Peyer's patch (tissue), 4 donors: Measurements from ENCODE around the gene GPC6.

Experiments
- POLR2A ChIP-seq, 2 donors: fragments of 450-650 bp; IDR thresholded peaks; one replicate each; pipeline ENCODE4 v1.5.1; 2017; ENCODE audit warnings: antibody characterized with exemption in 2 of 2, mild to moderate bottlenecking in 2 of 2, moderate library complexity in 2 of 2
- TF ChIP-seq, protein P1 (sequence below), 6 experiments: fragments of 450-650 bp in 4 of 6; fragments of 200-600 bp in 2 of 6; sonication (generic) in 1 of 6; IDR thresholded peaks; one replicate each; pipeline ENCODE4 v1.5.1; 2017 to 2019; ENCODE audit warnings: antibody characterized with exemption in 6 of 6, mild to moderate bottlenecking in 3 of 6, moderate library complexity in 1 of 6

DNA sequence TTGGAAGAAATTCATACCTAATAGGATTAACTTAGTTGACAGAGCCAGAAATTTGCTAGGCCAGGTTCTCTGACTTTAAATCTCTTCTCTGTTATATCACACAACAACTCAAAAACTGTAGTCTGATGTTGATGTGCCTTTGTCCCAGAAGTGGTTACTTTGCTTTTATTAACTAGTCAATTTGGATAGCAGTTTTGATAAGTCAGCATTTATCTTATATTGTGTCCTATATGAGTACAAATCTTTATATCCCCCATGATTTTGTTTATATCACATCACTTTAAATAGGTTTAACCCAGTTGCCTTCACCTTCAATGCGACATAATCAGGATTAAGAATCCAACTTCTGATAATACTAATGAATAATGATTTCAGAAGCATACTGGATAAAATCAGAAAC is 459.3 kb downstream of the GPC6 start:
- TF ChIP-seq, protein P1, sequence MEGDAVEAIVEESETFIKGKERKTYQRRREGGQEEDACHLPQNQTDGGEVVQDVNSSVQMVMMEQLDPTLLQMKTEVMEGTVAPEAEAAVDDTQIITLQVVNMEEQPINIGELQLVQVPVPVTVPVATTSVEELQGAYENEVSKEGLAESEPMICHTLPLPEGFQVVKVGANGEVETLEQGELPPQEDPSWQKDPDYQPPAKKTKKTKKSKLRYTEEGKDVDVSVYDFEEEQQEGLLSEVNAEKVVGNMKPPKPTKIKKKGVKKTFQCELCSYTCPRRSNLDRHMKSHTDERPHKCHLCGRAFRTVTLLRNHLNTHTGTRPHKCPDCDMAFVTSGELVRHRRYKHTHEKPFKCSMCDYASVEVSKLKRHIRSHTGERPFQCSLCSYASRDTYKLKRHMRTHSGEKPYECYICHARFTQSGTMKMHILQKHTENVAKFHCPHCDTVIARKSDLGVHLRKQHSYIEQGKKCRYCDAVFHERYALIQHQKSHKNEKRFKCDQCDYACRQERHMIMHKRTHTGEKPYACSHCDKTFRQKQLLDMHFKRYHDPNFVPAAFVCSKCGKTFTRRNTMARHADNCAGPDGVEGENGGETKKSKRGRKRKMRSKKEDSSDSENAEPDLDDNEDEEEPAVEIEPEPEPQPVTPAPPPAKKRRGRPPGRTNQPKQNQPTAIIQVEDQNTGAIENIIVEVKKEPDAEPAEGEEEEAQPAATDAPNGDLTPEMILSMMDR (IDR thresholded peaks at IDR 0.05) = no peak
- TF ChIP-seq POLR2A (IDR thresholded peaks at IDR 0.05) = no peak
